HG03103 (cell line): ENCODE results near the gene IGF1R.

Experiments
- ATAC-seq: cut with Tn5 transposase; IDR thresholded peaks from one replicate; pipeline ENCODE4 v1.9.1; 2021; ENCODE audit warnings: low read depth; ENCODE audit not compliant: unreplicated experiment

The IGF1R gene

GRCh38 chr15:98647026-98647773, 1.1 kb upstream of the IGF1R start:
- peak; percentile 40 for ATAC-seq

GRCh38 chr15:98648654-98649471, 524 bp downstream of the IGF1R start:
- ATAC-seq, result peak; percentile 17

GRCh38 chr15:98649472-98650416, 1.4 kb downstream of the IGF1R start:
- ATAC-seq, result no peak

- no peak for ATAC-seq
Measured at GRCh38 chr15:98650417-98651035, 2.2 kb downstream of the IGF1R start.

- ATAC-seq, result no peak
Measured at GRCh38 chr15:98651036-98651481, 2.7 kb downstream of the IGF1R start.

GRCh38 chr15:98651581-98652220, 3.4 kb downstream of the IGF1R start:
- ATAC-seq, result no peak

- ATAC-seq, result no peak
Measured at GRCh38 chr15:98653686-98654085, 5.3 kb downstream of the IGF1R start.

- no peak for ATAC-seq
Measured at GRCh38 chr15:98654790-98655360, 6.5 kb downstream of the IGF1R start.

- no peak for ATAC-seq
Measured at GRCh38 chr15:98655732-98656131, 7.4 kb downstream of the IGF1R start.

- ATAC-seq, result no peak
Measured at GRCh38 chr15:98657721-98658120, 9.4 kb downstream of the IGF1R start.

- peak; percentile 88 for ATAC-seq
Measured at GRCh38 chr15:98658831-98659699, 10.7 kb downstream of the IGF1R start.

- no peak for ATAC-seq
Measured at GRCh38 chr15:98660055-98660454, 11.7 kb downstream of the IGF1R start.

GRCh38 chr15:98663045-98663444, 14.7 kb downstream of the IGF1R start:
- ATAC-seq, result no peak

GRCh38 chr15:98663606-98664005, 15.3 kb downstream of the IGF1R start:
- ATAC-seq, result no peak

GRCh38 chr15:98666441-98666840, 18.1 kb downstream of the IGF1R start:
- ATAC-seq, result no peak

- ATAC-seq, result no peak
Measured at GRCh38 chr15:98666841-98667240, 18.5 kb downstream of the IGF1R start.

- ATAC-seq, result no peak
Measured at GRCh38 chr15:98667521-98668179, 19.3 kb downstream of the IGF1R start.
